PC-3 (cell line): ENCODE data around the gene MATN1. TPM values are rescaled to one million over a fixed set of nuclear protein-coding genes. Genes with fewer than 3 reads are reported as not detected.

Experiments used
- ATAC-seq: fragments of 200-7000 bp; cut with Tn5 transposase; 2 replicates; pipeline ENCODE4 v1.9.1; 2020; ENCODE audit warnings: mild to moderate bottlenecking, moderate library complexity
- BruUV-seq: library from RNA; stranded (reverse); fragments of 400-500 nt; replicated peaks from 2 replicates; lab custom pipeline; 2021; lab: Mats Ljungman, UMichigan
- CTCF ChIA-PET: fragments of 300-600 bp; sonication (Branson Sonifier 250); formaldehyde crosslinking; loops from one replicate; lab custom pipeline; 2022; ENCODE audit warnings: antibody characterized with exemption; lab: Charles Lee
- POLR2A ChIA-PET: fragments of 300-600 bp; sonication (Branson Sonifier 250); formaldehyde crosslinking; loops from one replicate; lab custom pipeline; 2022; ENCODE audit warnings: antibody characterized with exemption; ENCODE audit not compliant: unreplicated experiment; lab: Charles Lee
- DNase-seq: peaks from one replicate; pipeline ENCODE4 v3.0.0-alpha.2; 2015
- H2AFZ ChIP-seq: fragments of 300-600 bp; sonication (generic); 2 replicates; pipeline ENCODE4 v1.6.0; 2016; ENCODE audit warnings: antibody characterized with exemption, low read length
- H3F3A ChIP-seq: fragments of 300-600 bp; sonication (generic); one replicate; pipeline ENCODE4 v1.6.0; 2017; ENCODE audit warnings: antibody characterized with exemption, low read length, control low read depth, mild to moderate bottlenecking; ENCODE audit not compliant: unreplicated experiment
- H3K27ac ChIP-seq: fragments of 300-600 bp; sonication (generic); 2 replicates; pipeline ENCODE4 v1.5.1; 2016; ENCODE audit warnings: mild to moderate bottlenecking, low read length
- H3K27me3 ChIP-seq: fragments of 300-600 bp; sonication (generic); 2 replicates; pipeline ENCODE4 v1.6.1; 2016; ENCODE audit warnings: low read length, mixed read lengths
- H3K36me3 ChIP-seq: fragments of 300-600 bp; sonication (generic); 2 replicates; pipeline ENCODE4 v1.6.1; 2016; ENCODE audit warnings: low read depth, mixed run types, low read length, mixed read lengths
- H3K4me1 ChIP-seq: fragments of 300-600 bp; sonication (generic); 2 replicates; pipeline ENCODE4 v1.5.1; 2016; ENCODE audit warnings: low read length; ENCODE audit not compliant: insufficient read depth
- H3K4me2 ChIP-seq: fragments of 300-600 bp; sonication (generic); 2 replicates; pipeline ENCODE4 v1.6.0; 2016; ENCODE audit warnings: low read length
- H3K4me3 ChIP-seq: fragments of 300-600 bp; sonication (generic); 2 replicates; pipeline ENCODE4 v1.5.1; 2016; ENCODE audit warnings: mild to moderate bottlenecking, low read length, mixed read lengths
- H3K79me2 ChIP-seq: fragments of 300-600 bp; sonication (generic); 2 replicates; pipeline ENCODE4 v1.6.1; 2017; ENCODE audit warnings: low read length, mixed read lengths
- H3K9ac ChIP-seq: fragments of 300-600 bp; sonication (generic); 2 replicates; pipeline ENCODE4 v1.6.0; 2016; ENCODE audit warnings: mild to moderate bottlenecking, low read length
- H3K9me2 ChIP-seq: fragments of 300-600 bp; sonication (generic); replicated peaks from 2 replicates; pipeline ENCODE4 v1.6.1; 2016; ENCODE audit warnings: mixed run types, low read length, mixed read lengths
- H3K9me3 ChIP-seq: fragments of 300-600 bp; sonication (generic); 2 replicates; pipeline ENCODE4 v1.6.1; 2016; ENCODE audit warnings: low read length, mixed read lengths
- H4K20me1 ChIP-seq: fragments of 300-600 bp; sonication (generic); 2 replicates; pipeline ENCODE4 v1.6.1; 2016; ENCODE audit warnings: low read length, mixed read lengths
- CTCF ChIP-seq: fragments of 300-600 bp; sonication (generic); conservative IDR thresholded peaks from 2 replicates; pipeline ENCODE4 v1.5.1; 2017; ENCODE audit warnings: antibody characterized with exemption, low read depth, mild to moderate bottlenecking, low read length
- EZH2 ChIP-seq: fragments of 300-600 bp; sonication (generic); IDR thresholded peaks from one replicate; pipeline ENCODE4 v1.6.1; 2017; ENCODE audit warnings: antibody characterized with exemption, mild to moderate bottlenecking, low read length; ENCODE audit not compliant: unreplicated experiment
- EZH2phosphoT487 ChIP-seq: fragments of 300-600 bp; sonication (generic); IDR thresholded peaks from 2 replicates; pipeline ENCODE4 v1.6.1; 2018; ENCODE audit warnings: mild to moderate bottlenecking, antibody characterized with exemption, low read length, borderline replicate concordance
- intact Hi-C: fragments of 100-400 bp; cut with micrococcal nuclease; formaldehyde crosslinking; loops from 2 replicates; pipeline ENCODE4 v1.9.0; 2023
- total RNA-seq: library from RNA; depleted of rRNA; stranded (reverse); fragments of >200 nt; gene quantifications from 2 replicates; pipeline ENCODE4 v1.2.3, GENCODE V29; 2014

MATN1 gene
- total RNA-seq, 1 experiment from 2014 or later = not detected

DNA sequence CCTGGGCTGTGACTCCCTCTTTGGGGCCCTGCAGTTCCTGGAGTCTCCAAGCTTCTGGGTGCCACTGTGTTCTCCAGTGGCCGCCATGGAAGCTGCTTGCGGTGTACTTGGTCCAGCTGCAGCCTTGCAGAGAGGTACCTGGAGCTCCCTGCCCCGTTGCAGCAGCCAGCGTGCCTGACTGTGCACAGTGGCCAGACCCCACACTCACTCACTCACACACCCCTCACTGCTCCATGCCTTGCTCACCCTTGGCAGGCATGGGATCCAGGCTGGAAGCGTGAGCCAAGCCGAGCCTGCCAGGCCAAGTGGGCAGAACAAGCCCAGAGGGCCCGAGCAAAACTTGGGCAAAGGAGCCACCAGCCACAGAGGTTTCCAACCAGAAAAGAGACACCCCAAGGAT, 43.0 kb downstream of the MATN1 start:
- no peaks in the 10 kb centered on the region for H3K79me2 ChIP-seq
- no peak overlapping the region for H2AFZ ChIP-seq
- intact Hi-C loops = no loop called here
- H3K27me3 ChIP-seq = peaks cover 33% of the 10 kb centered on the region
- no peak for TF ChIP-seq EZH2
- TF ChIP-seq EZH2phosphoT487 = no peak
- no peak for TF ChIP-seq CTCF
- H3K4me2 ChIP-seq = no peak overlapping the region
- DNase-seq = no peak
- no peaks in the 10 kb centered on the region for H3K36me3 ChIP-seq
- ATAC-seq = no peak
- no TSS peak for BruUV-seq
- no peak overlapping the region for H3K4me3 ChIP-seq
- peaks cover 2% of the 10 kb centered on the region for H3F3A ChIP-seq
- no peak overlapping the region for H3K27ac ChIP-seq
- no peak overlapping the region for H3K9ac ChIP-seq
- H3K9me2 ChIP-seq = no peaks in the 10 kb centered on the region
- POLR2A ChIA-PET = no interaction called here
- no peaks in the 10 kb centered on the region for H3K9me3 ChIP-seq
- H3K4me1 ChIP-seq = peaks cover 11% of the 10 kb centered on the region
- CTCF ChIA-PET = interaction anchor here (0.7 kb wide), 1 partner anchor 576 kb away, joined by 3 read pairs; no protein-coding TSS in a partner anchor
- H4K20me1 ChIP-seq = no peaks in the 10 kb centered on the region

GRCh38 chr1:30679976-30680305, 43.4 kb downstream of the MATN1 start:
- no peak overlapping the region for H2AFZ ChIP-seq
- H3K36me3 ChIP-seq = no peaks in the 10 kb centered on the region
- TF ChIP-seq CTCF (no peak), EZH2phosphoT487 (no peak), EZH2 (no peak)
- no peak overlapping the region for H3K27ac ChIP-seq
- intact Hi-C loops = no loop called here
- H3K9ac ChIP-seq = no peak overlapping the region
- H4K20me1 ChIP-seq = no peaks in the 10 kb centered on the region
- H3K79me2 ChIP-seq = no peaks in the 10 kb centered on the region
- no peak overlapping the region for H3K4me3 ChIP-seq
- no peaks in the 10 kb centered on the region for H3K9me2 ChIP-seq
- POLR2A ChIA-PET = no interaction called here
- no peak overlapping the region for H3K4me2 ChIP-seq
- H3K27me3 ChIP-seq = peaks cover 30% of the 10 kb centered on the region
- peaks cover 3% of the 10 kb centered on the region for H3F3A ChIP-seq
- H3K9me3 ChIP-seq = no peaks in the 10 kb centered on the region
- ATAC-seq (no peak), DNase-seq (no peak)
- CTCF ChIA-PET = no interaction called here
- peaks cover 15% of the 10 kb centered on the region for H3K4me1 ChIP-seq
- no TSS peak for BruUV-seq

- Histone ChIP-seq H3K27me3 (peaks cover 24% of the 10 kb centered on the region), H3K27ac (no peak overlapping the region), H4K20me1 (no peaks in the 10 kb centered on the region), H3K9me3 (no peaks in the 10 kb centered on the region), H3K9me2 (no peaks in the 10 kb centered on the region), H3K9ac (no peak overlapping the region), H3K79me2 (no peaks in the 10 kb centered on the region), H3F3A (peaks cover 3% of the 10 kb centered on the region), H2AFZ (no peak overlapping the region), H3K36me3 (no peaks in the 10 kb centered on the region), H3K4me2 (no peak overlapping the region), H3K4me3 (no peak overlapping the region), H3K4me1 (peaks cover 15% of the 10 kb centered on the region)
- TF ChIP-seq EZH2 (no peak), EZH2phosphoT487 (no peak), CTCF (no peak)
- BruUV-seq = no TSS peak
- CTCF ChIA-PET = no interaction called here
- DNase-seq (no peak), ATAC-seq (no peak)
- POLR2A ChIA-PET = no interaction called here
- intact Hi-C loops = no loop called here
These were observed 44.0 kb downstream of the MATN1 start for GRCh38 chr1:30679201-30679975.
